ENCODE results near the gene FAM237B.
"Not testable (repeated sequence)": the region's sequence is repeated elsewhere in the genome, so short reads cannot be mapped to it uniquely, and the experiment has no call there.

FAM237B gene

GRCh38 chr7:90320801-90321494 lies at the start of gene FAM237B:
Gene FAM237B (minus strand): TSS chr7:90321304. CDS start chr7:90319748, 1,556 bp downstream.
- peak in 1 of 2 donors; percentile 14 for DNase-seq

DNA sequence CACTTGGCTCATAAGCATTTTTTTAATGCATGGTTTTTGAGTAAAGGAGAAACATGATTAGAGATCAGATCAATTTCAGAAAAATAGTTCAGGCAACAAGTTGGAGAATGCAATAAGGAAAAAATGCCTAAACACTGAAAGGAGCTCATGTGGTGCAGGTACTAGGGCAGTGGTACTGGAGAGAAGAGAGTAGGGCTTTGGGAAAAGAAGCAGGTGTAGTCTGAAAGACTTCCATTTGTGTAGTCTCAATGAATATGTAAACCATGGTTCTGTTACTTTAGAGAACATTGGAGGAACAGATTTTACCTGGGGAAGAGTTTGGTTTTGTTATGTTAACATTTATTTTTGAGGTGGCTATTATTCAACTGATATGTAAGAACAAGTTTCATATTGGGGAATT lies 30.9 kb upstream of the FAM237B start:
- DNase-seq: no peak

GRCh38 chr7:90350032-90350431 lies 28.9 kb upstream of the FAM237B start:
- DNase-seq: not testable (repeated sequence)

- DNase-seq: no peak
Measured at GRCh38 chr7:90349305-90349704, 28.2 kb upstream of the FAM237B start.

- DNase-seq: no peak
Measured at GRCh38 chr7:90347759-90348158, 26.7 kb upstream of the FAM237B start.

DNA sequence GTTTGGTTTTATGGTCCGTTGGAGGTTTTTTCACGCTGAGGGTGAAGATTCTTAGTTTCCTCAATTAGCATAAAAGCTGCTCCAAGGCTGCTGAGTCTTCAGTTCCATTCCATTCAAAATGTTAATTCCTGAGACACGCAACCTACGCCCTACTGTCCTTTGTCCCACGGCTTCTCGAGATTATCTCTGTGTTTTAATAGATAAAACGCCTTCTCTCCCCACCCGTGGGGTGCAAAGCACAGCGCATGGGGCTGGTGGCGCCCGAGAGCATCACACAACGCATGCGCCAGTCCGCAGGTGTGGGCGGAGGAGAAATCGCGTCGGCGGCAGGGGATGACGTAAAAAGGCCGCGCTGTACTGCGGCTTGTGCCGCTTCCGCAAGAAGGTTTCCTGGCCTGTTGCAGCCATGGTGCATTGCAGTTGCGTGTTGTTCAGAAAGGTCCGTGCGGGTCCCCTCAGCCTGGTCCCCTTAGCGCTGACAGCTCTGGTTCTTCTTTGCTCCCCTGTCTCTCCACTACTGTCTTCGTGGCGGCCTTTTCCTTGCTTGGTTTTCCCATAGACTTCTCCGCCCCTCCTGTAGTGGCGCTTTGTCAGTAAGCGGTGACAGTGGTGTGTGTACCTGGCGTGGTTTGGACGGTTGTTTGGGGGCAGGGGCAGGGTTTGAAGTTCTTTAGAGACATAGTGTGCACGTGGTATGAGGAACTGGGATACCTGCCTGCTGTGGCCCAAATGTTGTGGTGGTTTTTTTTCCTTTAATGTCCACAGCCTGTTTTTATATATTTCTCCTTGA lies 25.4 kb upstream of the FAM237B start, which contains the start of gene GTPBP10:
TSS of gene GTPBP10 (plus strand) at position 381 of the 790 bp plus-strand sequence. CDS start at position 407, 26 bp downstream.
- peak; percentile 95 to 96 for DNase-seq

DNA sequence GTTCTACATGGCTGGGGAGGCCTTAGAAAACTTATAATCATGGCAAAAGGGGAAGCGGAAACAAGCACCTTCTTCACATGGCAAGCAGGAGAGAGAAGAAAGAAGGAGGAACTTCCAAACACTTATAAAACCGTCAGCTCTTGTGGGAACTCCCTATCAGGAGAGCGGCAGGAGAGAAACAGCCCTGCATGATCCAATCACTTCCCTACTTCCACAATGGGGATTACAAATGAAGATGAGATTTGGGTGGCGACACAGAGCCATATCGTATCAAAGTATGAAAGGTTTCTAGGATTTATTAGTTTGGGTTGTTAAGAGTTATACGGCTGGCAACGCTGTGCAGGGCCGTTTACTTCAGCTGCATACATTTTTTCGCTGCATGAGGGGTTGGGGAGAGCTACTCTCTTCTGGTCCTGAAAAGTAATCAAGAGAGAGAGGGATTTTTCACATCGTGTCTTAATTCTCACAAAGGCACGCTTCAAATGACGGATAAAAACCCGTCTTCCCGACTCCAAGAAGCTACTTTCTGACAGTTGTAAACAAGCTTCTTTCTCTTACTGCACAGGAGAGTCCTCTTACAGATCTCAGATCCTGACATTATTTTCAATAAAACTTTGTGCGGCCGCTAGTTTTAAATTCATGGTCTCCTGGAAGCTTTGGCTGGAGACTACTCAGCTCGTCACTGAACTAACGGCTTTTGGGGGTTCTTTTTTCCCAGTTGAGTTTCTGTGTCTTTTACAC lies 24.7 kb upstream of the FAM237B start:
- DNase-seq: peak in 1 of 2 donors; percentile 20

DNA sequence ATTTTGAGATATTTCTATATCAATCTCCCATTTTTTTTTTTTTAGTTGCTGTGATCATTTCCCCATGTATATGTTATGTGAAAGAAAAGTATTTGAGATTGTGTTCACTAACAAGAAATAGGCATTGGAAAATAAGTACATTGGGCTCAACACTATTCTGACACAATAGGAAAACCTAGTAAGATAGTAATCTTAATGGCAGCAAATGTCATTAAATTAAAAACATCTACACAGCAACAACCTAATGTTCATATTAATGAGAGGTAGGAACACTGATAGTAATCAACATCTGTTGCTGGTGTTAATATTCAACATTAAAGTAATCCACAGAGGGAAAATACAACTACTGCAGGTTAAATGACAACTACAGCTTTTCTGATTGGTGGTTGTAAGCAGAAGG lies 23.9 kb upstream of the FAM237B start:
- no peak for DNase-seq

DNA sequence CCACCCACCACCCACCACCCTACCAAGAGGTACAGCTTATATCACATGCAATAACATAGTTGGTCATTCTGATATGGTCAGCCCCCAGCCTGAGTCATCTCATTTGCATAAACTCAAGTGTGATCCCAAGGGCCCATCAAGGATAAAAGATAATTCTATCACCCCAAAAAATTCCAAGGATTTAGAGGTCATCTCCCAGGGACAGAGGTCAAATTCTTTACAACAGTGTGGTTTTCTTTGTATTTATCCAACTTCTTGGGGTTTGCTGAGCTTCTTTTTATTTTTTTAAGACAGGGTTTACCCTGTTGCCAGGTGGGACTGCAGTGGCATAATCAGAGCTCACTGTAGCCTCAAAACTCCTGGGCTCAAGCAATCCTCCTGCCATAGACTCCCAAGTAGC lies 16.0 kb upstream of the FAM237B start:
- no peak for DNase-seq

DNA sequence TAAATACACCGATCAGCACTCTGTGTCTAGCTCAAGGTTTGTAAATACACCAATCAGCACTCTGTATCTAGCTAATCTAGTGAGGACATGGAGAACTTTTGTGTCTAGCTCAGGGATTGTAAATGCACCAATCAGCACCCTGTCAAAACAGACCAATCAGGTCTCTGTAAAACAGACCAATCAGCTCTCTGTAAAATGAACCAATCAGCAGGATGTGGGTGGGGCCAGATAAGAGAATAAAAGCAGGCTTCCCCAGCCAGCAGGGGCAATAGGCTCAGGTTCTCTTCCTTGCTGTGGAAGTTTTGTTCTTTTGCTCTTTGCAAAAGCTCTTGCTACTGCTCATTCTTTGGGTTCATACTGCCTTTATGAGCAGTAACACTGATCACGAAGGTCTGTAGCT lies 13.8 kb upstream of the FAM237B start:
- not testable (repeated sequence) for DNase-seq

DNA sequence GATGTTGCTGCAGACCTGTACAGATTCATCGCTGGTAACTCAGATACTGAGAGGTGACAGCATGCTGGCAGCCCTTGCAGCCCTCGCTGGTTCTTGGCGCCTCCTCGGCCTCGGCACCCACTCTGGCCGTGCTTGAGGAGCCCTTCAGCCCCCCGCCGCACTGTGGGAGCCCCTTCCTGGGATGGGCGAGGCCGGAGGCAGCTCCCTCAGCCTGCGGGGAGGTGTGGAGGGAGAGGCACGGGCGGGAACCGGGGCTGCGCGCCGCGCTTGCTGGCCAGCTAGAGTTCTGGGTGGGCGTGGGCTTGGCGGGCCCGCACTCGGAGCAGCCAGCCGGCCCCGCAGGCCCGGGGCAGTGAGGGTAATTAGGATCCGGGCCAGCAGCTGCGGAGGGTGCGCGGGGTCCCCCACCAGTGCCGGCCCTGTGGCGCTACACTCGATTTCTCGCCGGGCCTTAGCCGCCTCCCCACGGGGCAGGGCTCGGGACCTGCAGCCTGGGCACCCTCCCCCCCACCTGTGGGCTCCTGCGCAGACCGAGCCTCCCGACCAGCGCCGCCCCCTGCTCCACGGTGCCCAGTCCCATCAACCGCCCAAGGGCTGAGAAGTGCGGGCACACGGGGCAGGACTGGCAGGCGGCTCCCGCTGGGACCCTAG lies 13.2 kb upstream of the FAM237B start:
- DNase-seq: no peak

- no peak for DNase-seq
Measured at GRCh38 chr7:90326500-90326899, 5.4 kb upstream of the FAM237B start.

- DNase-seq: no peak
Measured at GRCh38 chr7:90322837-90323236, 1.7 kb upstream of the FAM237B start.

DNA sequence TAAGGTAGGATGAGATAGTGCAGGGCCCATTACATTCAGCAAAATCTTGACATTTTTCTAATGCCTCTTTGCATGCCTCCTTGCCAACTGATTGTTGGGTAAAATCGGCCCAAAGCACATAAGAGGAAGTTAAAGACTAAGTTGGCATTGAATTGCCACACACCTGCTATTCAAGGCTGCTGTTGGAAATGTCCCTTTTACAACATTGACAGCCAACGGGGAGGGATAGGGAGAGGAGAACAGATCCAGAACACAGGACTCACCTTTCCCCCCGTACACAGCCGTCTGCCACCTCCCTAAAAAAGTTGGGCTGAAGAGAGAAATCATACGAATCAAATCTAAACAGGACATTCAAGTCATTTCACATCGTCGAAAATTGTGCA lies 695 bp downstream of the FAM237B start:
- no peak for DNase-seq

DNA sequence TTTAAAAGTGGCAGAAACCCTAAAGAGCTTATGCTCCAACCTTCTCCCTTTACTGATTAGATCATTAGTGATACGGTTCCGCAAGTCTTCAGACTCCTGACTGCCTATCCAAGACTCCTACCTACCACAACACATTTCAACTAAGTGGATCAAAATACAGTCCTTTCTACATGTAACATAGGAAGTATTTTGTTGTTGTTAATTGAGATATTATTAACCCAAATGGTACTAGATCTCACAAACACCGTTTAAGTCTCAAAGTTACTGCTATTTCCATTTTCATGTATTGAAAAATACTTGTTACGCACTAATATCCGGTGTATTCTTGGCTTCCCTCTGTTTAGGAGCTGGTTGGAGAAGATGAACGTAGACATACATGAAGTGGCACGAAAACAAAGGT lies 1.1 kb downstream of the FAM237B start:
- no peak for DNase-seq

DNA sequence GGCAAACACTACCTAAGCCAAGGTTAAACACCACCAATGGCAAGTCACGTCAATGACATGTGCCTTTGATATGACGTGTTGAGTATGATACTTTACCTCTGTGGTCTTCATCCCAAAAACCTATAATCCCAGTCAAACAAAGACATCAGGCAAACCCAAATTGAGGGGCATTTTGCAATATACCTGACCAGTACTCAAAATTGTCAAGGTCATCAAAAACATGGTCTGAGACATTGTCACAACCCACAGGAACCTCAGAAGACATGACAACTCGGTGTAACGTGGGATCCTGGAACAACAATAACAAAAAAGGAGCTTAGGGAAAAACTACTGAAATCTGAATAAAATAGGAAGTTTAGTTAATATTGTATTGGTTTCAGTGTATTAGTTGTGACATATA lies 7.2 kb downstream of the FAM237B start:
- no peak for DNase-seq

DNA sequence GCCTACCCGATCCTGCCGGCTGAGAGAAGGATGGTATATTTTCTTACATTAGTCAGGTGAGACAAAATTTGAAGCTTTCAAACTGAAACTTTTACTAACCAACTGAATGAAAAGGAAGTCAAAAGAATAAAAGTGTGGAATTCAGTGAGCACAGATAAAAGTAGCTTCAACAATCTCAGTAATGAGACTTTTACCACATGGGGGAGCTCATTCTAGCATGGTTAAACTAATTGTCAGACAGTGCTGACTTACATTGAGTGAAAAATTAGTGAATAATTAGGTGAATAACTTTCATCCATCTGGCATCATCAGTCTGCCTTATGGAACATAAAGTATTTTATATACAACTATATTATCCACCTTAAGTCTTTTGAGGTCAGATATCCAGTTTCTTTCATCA lies 8.4 kb downstream of the FAM237B start:
- DNase-seq: no peak

DNA sequence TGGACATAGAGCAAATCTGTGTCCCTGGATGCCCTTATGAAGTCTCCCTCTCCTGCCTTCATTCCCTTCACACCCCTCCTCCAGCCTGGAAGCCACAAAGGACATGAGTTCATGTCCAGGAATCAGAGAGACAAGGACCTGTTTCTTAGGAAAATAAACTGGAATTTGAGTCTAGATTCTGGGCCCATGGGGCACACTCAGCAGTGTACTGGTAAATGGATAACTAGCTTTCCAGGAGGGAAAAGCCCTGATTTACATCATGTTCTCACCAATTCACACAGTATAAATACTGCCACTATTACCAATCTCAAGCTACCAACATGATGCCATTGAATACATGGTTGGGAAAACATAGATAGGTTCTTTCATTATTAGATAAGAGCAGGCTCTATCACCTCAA lies 9.9 kb downstream of the FAM237B start:
- no peak for DNase-seq

DNA sequence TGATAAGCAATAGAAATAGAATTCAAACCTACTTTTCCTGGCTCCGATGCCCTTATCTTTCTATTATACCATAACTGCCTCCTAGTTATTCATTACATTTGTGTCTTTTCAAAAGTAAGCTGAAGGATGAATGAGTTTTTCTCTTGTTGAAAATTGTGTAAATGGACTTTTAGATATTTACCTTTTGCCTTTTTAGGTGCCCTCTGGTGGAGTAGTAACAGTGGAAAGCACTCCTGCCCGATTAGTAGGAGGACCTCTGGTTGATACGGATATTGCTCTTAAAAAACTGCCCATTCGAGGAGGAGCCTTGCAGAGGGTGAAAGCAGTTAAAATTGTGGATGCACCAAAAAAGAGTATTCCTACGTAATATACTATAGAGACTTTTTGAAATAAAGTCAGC lies 11.2 kb downstream of the FAM237B start:
- DNase-seq: no peak

DNA sequence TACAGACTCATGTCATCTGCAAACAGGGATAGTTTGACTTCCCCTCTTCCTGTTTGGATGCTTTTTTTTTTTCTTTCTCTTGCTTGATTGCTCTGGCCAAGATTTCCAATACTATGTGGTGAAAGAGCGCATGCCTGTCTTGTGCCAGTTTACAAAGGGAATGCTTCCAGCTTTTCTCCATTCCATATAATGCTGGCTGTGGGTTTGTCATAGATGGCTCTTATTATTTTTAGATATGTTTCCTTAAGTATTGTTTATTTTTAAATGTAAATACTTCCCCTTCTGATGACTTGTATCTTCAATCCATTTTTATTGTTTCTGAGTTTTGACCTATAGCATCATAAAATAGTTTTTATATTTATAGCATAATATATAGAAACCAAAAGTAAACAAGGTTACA lies 17.9 kb downstream of the FAM237B start:
- DNase-seq: no peak

GRCh38 chr7:90298145-90299038 lies 22.7 kb downstream of the FAM237B start:
- DNase-seq: no peak
